B cell (primary cell): ENCODE results near the gene HYLS1. TPM values are rescaled to one million over a fixed set of nuclear protein-coding genes. Genes with fewer than 3 reads are reported as not detected.

ENCODE experiments used
- ATAC-seq: fragments of 200-7000 bp; cut with Tn5 transposase; one replicate; pipeline ENCODE4 v1.10.0; 2021; ENCODE audit warnings: low read depth, mild to moderate bottlenecking, moderate number of reproducible peaks, moderate library complexity
- CTCF ChIA-PET: fragments of 350-600 bp; sonication (Branson Sonifier 250); formaldehyde crosslinking; loops from one replicate; lab custom pipeline; 2021; ENCODE audit warnings: antibody characterized with exemption, inconsistent platforms; lab: Charles Lee
- POLR2A ChIA-PET: fragments of 350-600 bp; sonication (Branson Sonifier 250); formaldehyde crosslinking; loops from one replicate; lab custom pipeline; 2021; ENCODE audit warnings: antibody characterized with exemption; lab: Charles Lee
- DNase-seq: peaks from one replicate; pipeline ENCODE4 v3.0.0; 2013
- H2AFZ ChIP-seq: 2 replicates; pipeline ENCODE4 v1.6.1; 2012; ENCODE audit warnings: mild to moderate bottlenecking, low read depth, low read length; ENCODE audit not compliant: insufficient read depth, poor library complexity, severe bottlenecking
- H3K27ac ChIP-seq, 2 donors: 1 replicate in 1 of 2; 2 replicates in 1 of 2; pipeline ENCODE4 v1.5.1; 2012 to 2013; ENCODE audit warnings: low read length in 2 of 2, mild to moderate bottlenecking in 2 of 2, moderate library complexity in 1 of 2
- H3K27me3 ChIP-seq, 4 experiments: fragments of 200-600 bp in 1 of 4; sonication (generic) in 1 of 4; replicated peaks in 1 of 4; 1 replicate in 2 of 4; 2 replicates in 2 of 4; pipeline versions ENCODE4 v1.6.1 to v1.7.0; 2013 to 2016; ENCODE audit warnings: low read length in 3 of 4, mild to moderate bottlenecking in 2 of 4, mixed read lengths in 1 of 4, moderate library complexity in 1 of 4; ENCODE audit not compliant: insufficient read depth in 4 of 4, control insufficient read depth in 3 of 4; ENCODE audit errors: control extremely low read depth in 1 of 4
- H3K36me3 ChIP-seq, 2 experiments: replicated peaks in 1 of 2; 1 replicate in 1 of 2; 2 replicates in 1 of 2; pipeline versions ENCODE4 v1.6.1 to v1.7.1; 2013; ENCODE audit warnings: low read length in 1 of 2; ENCODE audit not compliant: insufficient read depth in 2 of 2, control insufficient read depth in 1 of 2; ENCODE audit errors: control extremely low read depth in 1 of 2, extremely low read depth in 1 of 2
- H3K4me1 ChIP-seq, 2 donors: fragments of 200-600 bp in 1 of 2; sonication (generic) in 1 of 2; 1 replicate in 1 of 2; 2 replicates in 1 of 2; pipeline versions ENCODE4 v1.5.1 to v1.6.1; 2013 to 2017; ENCODE audit warnings: low read length in 2 of 2; ENCODE audit not compliant: control insufficient read depth in 2 of 2, insufficient read depth in 2 of 2
- H3K4me2 ChIP-seq: replicated peaks from 2 replicates; pipeline ENCODE3; 2012; ENCODE audit warnings: mild to moderate bottlenecking, low read depth, low read length; ENCODE audit not compliant: poor library complexity, severe bottlenecking
- H3K4me3 ChIP-seq, 5 experiments: fragments of 200-600 bp in 1 of 5; sonication (generic) in 1 of 5; 1 replicate in 3 of 5; 2 replicates in 2 of 5; pipeline versions ENCODE4 v1.5.1 to v1.7.0; 2011 to 2016; ENCODE audit warnings: low read length in 4 of 5, mild to moderate bottlenecking in 4 of 5, low read depth in 2 of 5, control low read depth in 1 of 5, moderate library complexity in 1 of 5; ENCODE audit not compliant: insufficient read depth in 1 of 5; ENCODE audit errors: control extremely low read depth in 1 of 5, extremely low read depth in 1 of 5
- H3K79me2 ChIP-seq: fragments of 200-600 bp; sonication (generic); one replicate; pipeline ENCODE4 v1.6.0; 2016; ENCODE audit warnings: low read length; ENCODE audit not compliant: control insufficient read depth, insufficient read depth
- H3K9ac ChIP-seq: fragments of 200-600 bp; sonication (generic); 2 replicates; pipeline ENCODE4 v1.6.1; 2017; ENCODE audit warnings: mild to moderate bottlenecking, low read length, moderate library complexity
- H3K9me3 ChIP-seq, 3 donors: one replicate each; pipeline versions ENCODE4 v1.6.1 to v1.7.1; 2013; ENCODE audit warnings: low read length in 2 of 3; ENCODE audit not compliant: control insufficient read depth in 2 of 3, insufficient read depth in 1 of 3; ENCODE audit errors: control extremely low read depth in 1 of 3
- H4K20me1 ChIP-seq: 2 replicates; pipeline ENCODE4 v1.6.0; 2012; ENCODE audit warnings: mild to moderate bottlenecking, low read length; ENCODE audit not compliant: insufficient read depth, control insufficient read depth, poor library complexity, severe bottlenecking
- H3K27ac Mint-ChIP-seq: one replicate; pipeline ENCODE4 v1.8.0; 2021; ENCODE audit warnings: mixed read lengths
- H3K27me3 Mint-ChIP-seq: one replicate; pipeline ENCODE4 v1.8.0; 2021; ENCODE audit warnings: mixed read lengths
- H3K4me1 Mint-ChIP-seq: one replicate; pipeline ENCODE4 v1.8.0; 2021; ENCODE audit warnings: mixed read lengths
- H3K4me3 Mint-ChIP-seq: one replicate; pipeline ENCODE4 v1.8.0; 2021; ENCODE audit warnings: mixed read lengths
- H3K9me3 Mint-ChIP-seq: one replicate; pipeline ENCODE4 v1.8.0; 2022; ENCODE audit warnings: mixed read lengths; ENCODE audit not compliant: insufficient read depth
- EZH2 ChIP-seq: IDR thresholded peaks from 2 replicates; pipeline ENCODE4 v1.6.1; 2012; ENCODE audit warnings: borderline replicate concordance, low read depth, mild to moderate bottlenecking, moderate library complexity, low read length; ENCODE audit not compliant: insufficient read depth, poor library complexity, severe bottlenecking
- intact Hi-C: fragments of 100-400 bp; cut with micrococcal nuclease; formaldehyde crosslinking; loops from one replicate; pipeline ENCODE4 v1.10.0; 2022
- polyA plus RNA-seq: library from polyadenylated mRNA; depleted of rRNA; stranded (reverse); fragments of >200 nt; gene quantifications from 2 replicates; pipeline ENCODE4 v1.2.3, GENCODE V29; 2012
- total RNA-seq, 2 donors: library from RNA; stranded (reverse); fragments of 120-200 nt in 1 of 2; gene quantifications; 1 replicate in 1 of 2; 2 replicates in 1 of 2; pipeline versions ENCODE4 v1.2.3 to v1.2.4, GENCODE V29; 2013 to 2022
- TF ChIP-seq, protein P1 (sequence below): fragments of 200-600 bp; IDR thresholded peaks from one replicate; pipeline ENCODE4 v1.8.0; 2022; ENCODE audit warnings: antibody characterized with exemption, mild to moderate bottlenecking

HYLS1 gene
- total and polyA plus RNA-seq, 2 donors (not counting 1 experiment from before 2014, with no cell fraction given), result 3.1 to 9.4 TPM

DNA sequence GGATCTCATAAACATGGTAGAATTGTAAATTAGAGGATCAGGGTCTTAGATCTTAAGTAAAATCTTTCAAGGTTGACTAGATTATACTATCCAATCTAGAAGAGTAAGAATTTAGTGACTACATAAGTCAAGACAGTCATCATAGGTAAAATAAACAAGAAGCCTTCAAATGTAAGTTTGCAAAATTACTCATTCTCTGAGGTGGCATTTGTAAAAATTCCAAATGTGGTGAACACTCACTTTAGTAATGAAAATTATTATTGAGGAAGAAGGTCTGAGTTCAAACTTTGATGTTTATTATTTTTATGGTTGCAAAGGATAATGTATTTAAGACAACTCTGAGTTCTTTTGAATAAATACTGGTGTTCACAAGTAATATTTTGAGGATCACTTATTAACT lies 4.6 kb downstream of the HYLS1 start:
- no peak overlapping the region for H3K4me2 ChIP-seq
- H2AFZ ChIP-seq, result no peak overlapping the region
- no peak overlapping the region for H3K27ac ChIP-seq
- H3K9me3 ChIP-seq, result peaks cover 0 to 4% (median 0%) of the 10 kb centered on the region in 3 donors
- H3K36me3 ChIP-seq, result peaks cover 0 to 27% of the 10 kb centered on the region in 2 experiments
- H3K9ac ChIP-seq, result no peak overlapping the region
- CTCF ChIA-PET, result interaction anchor here (0.8 kb wide), 1 partner anchor 15 kb away, joined by 3 read pairs; no protein-coding TSS in a partner anchor
- H3K4me3 ChIP-seq, result no peak overlapping the region
- TF ChIP-seq EZH2, result no peak
- TF ChIP-seq, protein P1, sequence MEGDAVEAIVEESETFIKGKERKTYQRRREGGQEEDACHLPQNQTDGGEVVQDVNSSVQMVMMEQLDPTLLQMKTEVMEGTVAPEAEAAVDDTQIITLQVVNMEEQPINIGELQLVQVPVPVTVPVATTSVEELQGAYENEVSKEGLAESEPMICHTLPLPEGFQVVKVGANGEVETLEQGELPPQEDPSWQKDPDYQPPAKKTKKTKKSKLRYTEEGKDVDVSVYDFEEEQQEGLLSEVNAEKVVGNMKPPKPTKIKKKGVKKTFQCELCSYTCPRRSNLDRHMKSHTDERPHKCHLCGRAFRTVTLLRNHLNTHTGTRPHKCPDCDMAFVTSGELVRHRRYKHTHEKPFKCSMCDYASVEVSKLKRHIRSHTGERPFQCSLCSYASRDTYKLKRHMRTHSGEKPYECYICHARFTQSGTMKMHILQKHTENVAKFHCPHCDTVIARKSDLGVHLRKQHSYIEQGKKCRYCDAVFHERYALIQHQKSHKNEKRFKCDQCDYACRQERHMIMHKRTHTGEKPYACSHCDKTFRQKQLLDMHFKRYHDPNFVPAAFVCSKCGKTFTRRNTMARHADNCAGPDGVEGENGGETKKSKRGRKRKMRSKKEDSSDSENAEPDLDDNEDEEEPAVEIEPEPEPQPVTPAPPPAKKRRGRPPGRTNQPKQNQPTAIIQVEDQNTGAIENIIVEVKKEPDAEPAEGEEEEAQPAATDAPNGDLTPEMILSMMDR, result no peak
- H3K27me3 ChIP-seq, result no peaks in the 10 kb centered on the region
- Mint-ChIP-seq H3K4me3 (no peak overlapping the region), H3K27ac (no peak overlapping the region), H3K9me3 (no peaks in the 10 kb centered on the region), H3K4me1 (peaks cover 19% of the 10 kb centered on the region), H3K27me3 (no peaks in the 10 kb centered on the region)
- peaks cover 30% of the 10 kb centered on the region for H3K79me2 ChIP-seq
- peaks cover 44% of the 10 kb centered on the region for H4K20me1 ChIP-seq
- intact Hi-C loops, result no loop called here
- no peak for DNase-seq
- POLR2A ChIA-PET, result no interaction called here
- no peak for ATAC-seq
- peaks cover 5 to 11% of the 10 kb centered on the region in 2 donors for H3K4me1 ChIP-seq

DNA sequence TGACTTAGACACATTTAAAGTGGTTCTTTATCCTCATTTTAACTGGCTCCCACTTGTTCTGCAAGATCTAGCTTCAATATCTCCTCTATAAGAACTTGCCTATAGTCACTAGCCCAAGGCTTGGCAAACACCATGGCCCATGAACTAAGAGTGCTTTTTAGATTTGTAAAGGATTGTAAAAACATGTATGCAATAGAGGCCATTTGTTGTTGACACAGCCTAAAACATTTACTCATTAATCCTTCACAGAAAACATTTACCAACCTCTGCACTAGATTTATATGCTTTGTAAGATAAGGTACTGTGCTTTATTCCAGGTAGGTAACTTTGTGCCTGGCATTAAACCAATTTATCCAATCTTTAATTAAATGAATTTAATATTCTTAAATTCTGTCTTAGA lies 5.5 kb downstream of the HYLS1 start:
- Histone ChIP-seq H3K36me3 (peaks cover 0 to 27% of the 10 kb centered on the region in 2 experiments), H3K9me3 (no peaks in the 10 kb centered on the region), H3K9ac (no peak overlapping the region), H3K27me3 (no peaks in the 10 kb centered on the region), H3K27ac (no peak overlapping the region), H4K20me1 (peaks cover 49% of the 10 kb centered on the region), H3K79me2 (peaks cover 32% of the 10 kb centered on the region), H3K4me2 (no peak overlapping the region), H3K4me1 (peaks cover 5 to 7% of the 10 kb centered on the region in 2 donors), H2AFZ (no peak overlapping the region), H3K4me3 (no peak overlapping the region)
- Mint-ChIP-seq H3K27me3 (no peaks in the 10 kb centered on the region), H3K9me3 (no peaks in the 10 kb centered on the region), H3K4me1 (peaks cover 14% of the 10 kb centered on the region), H3K27ac (no peak overlapping the region), H3K4me3 (no peak overlapping the region)
- ChIA-PET POLR2A (no interaction called here), CTCF (interaction anchor here (0.8 kb wide), 1 partner anchor 16 kb away, joined by 3 read pairs; no protein-coding TSS in a partner anchor)
- ATAC-seq (no peak), DNase-seq (no peak)
- no peak for TF ChIP-seq EZH2
- TF ChIP-seq, protein P1, result no peak
- intact Hi-C loops, result no loop called here
